WTC11 (cell line): Measurements from ENCODE around the gene NRBF2. TPM values are rescaled to one million over a fixed set of nuclear protein-coding genes. Genes with fewer than 3 reads are reported as not detected.

ENCODE experiments used
- ATAC-seq: fragments of 200-7000 bp; cut with Tn5 transposase; 2 replicates; pipeline ENCODE4 v1.10.0; 2021; ENCODE audit warnings: mild to moderate bottlenecking, moderate library complexity
- CTCF ChIA-PET: fragments of 300-600 bp; sonication (Branson Sonifier 250); formaldehyde crosslinking; loops from one replicate; lab custom pipeline; 2021; ENCODE audit warnings: antibody characterized with exemption; lab: Charles Lee
- POLR2A ChIA-PET: fragments of 350-600 bp; sonication (Branson Sonifier 250); formaldehyde crosslinking; loops from one replicate; lab custom pipeline; 2021; ENCODE audit warnings: antibody characterized with exemption; lab: Charles Lee
- DNase-seq: peaks from one replicate; pipeline ENCODE4 v3.0.0; 2021; ENCODE audit warnings: low spot score
- H3K27ac Mint-ChIP-seq: 2 replicates; pipeline ENCODE4 v1.8.0; 2021; ENCODE audit warnings: mixed read lengths
- H3K27me3 Mint-ChIP-seq: 2 replicates; pipeline ENCODE4 v1.8.0; 2021; ENCODE audit warnings: low read depth, mild to moderate bottlenecking, moderate library complexity, mixed read lengths
- H3K36me3 Mint-ChIP-seq: 2 replicates; pipeline ENCODE4 v1.8.0; 2021; ENCODE audit warnings: mixed read lengths
- H3K4me1 Mint-ChIP-seq: 2 replicates; pipeline ENCODE4 v1.8.0; 2022; ENCODE audit warnings: mixed read lengths
- H3K4me3 Mint-ChIP-seq: 2 replicates; pipeline ENCODE4 v1.8.0; 2021; ENCODE audit warnings: mild to moderate bottlenecking, moderate library complexity, mixed read lengths
- H3K9me3 Mint-ChIP-seq: 2 replicates; pipeline ENCODE4 v1.8.0; 2021; ENCODE audit warnings: mixed read lengths
- CREB1 ChIP-seq: sonication (generic); formaldehyde crosslinking; IDR thresholded peaks from 2 replicates; pipeline ENCODE4 v1.8.0; 2023; ENCODE audit warnings: mild to moderate bottlenecking, missing genetic modification reagents
- ELF4 ChIP-seq: sonication (generic); formaldehyde crosslinking; IDR thresholded peaks from 2 replicates; pipeline ENCODE4 v1.8.1; 2022; ENCODE audit warnings: low read depth, mild to moderate bottlenecking, moderate library complexity, missing genetic modification reagents
- GTF2I ChIP-seq: fragments of 250-450 bp; sonication (Bioruptor Pico); conservative IDR thresholded peaks from 2 replicates; pipeline ENCODE4 v1.4.0; 2021; ENCODE audit warnings: mild to moderate bottlenecking
- PRRX2 ChIP-seq: fragments of 250-450 bp; sonication (Bioruptor Pico); IDR thresholded peaks from 2 replicates; pipeline ENCODE4 v1.8.0; 2021; ENCODE audit warnings: mild to moderate bottlenecking
- RORB ChIP-seq: fragments of 250-450 bp; sonication (Bioruptor Pico); IDR thresholded peaks from 2 replicates; pipeline ENCODE4 v1.9.0; 2021; ENCODE audit warnings: mild to moderate bottlenecking
- SP1 ChIP-seq: sonication (generic); formaldehyde crosslinking; conservative IDR thresholded peaks from 2 replicates; pipeline ENCODE4 v1.8.1; 2022; ENCODE audit warnings: missing genetic modification reagents
- ZNF121 ChIP-seq: sonication (generic); formaldehyde crosslinking; IDR thresholded peaks from 2 replicates; pipeline ENCODE4 v1.8.0; 2023; ENCODE audit warnings: missing genetic modification reagents
- ZNF138 ChIP-seq: sonication (generic); formaldehyde crosslinking; conservative IDR thresholded peaks from 2 replicates; pipeline ENCODE4 v1.8.1; 2022; ENCODE audit warnings: mild to moderate bottlenecking, moderate library complexity, missing genetic modification reagents
- total RNA-seq: library from RNA; stranded (reverse); gene quantifications from 3 replicates; pipeline ENCODE4 v1.2.3, GENCODE V29; 2021
- TF ChIP-seq, protein P1 (sequence below): fragments of 250-450 bp; sonication (Bioruptor Pico); IDR thresholded peaks from 2 replicates; pipeline ENCODE4 v1.9.0; 2021; ENCODE audit warnings: mild to moderate bottlenecking
- TF ChIP-seq, protein P2 (sequence below): fragments of 250-450 bp; sonication (Bioruptor Pico); IDR thresholded peaks from 2 replicates; pipeline ENCODE4 v1.9.0; 2021; ENCODE audit warnings: mild to moderate bottlenecking, borderline replicate concordance
- TF ChIP-seq, protein P3 (sequence below): sonication (generic); formaldehyde crosslinking; IDR thresholded peaks from 2 replicates; pipeline ENCODE4 v1.8.0; 2022; ENCODE audit warnings: mild to moderate bottlenecking, missing genetic modification reagents
- TF ChIP-seq, protein P4 (sequence below): sonication (generic); formaldehyde crosslinking; IDR thresholded peaks from 2 replicates; pipeline ENCODE4 v1.8.1; 2022; ENCODE audit warnings: low read depth, missing genetic modification reagents, borderline replicate concordance
- TF ChIP-seq, protein P5 (sequence below): sonication (generic); formaldehyde crosslinking; IDR thresholded peaks from 2 replicates; pipeline ENCODE4 v1.8.1; 2023; ENCODE audit warnings: mild to moderate bottlenecking, moderate library complexity, missing genetic modification reagents
- TF ChIP-seq, protein P6 (sequence below): sonication (generic); formaldehyde crosslinking; IDR thresholded peaks from 2 replicates; pipeline ENCODE4 v1.8.1; 2022; ENCODE audit warnings: mild to moderate bottlenecking, moderate library complexity, missing genetic modification reagents

NRBF2 gene
- total RNA-seq, 1 experiment from 2014 or later, result 25.9 TPM

DNA sequence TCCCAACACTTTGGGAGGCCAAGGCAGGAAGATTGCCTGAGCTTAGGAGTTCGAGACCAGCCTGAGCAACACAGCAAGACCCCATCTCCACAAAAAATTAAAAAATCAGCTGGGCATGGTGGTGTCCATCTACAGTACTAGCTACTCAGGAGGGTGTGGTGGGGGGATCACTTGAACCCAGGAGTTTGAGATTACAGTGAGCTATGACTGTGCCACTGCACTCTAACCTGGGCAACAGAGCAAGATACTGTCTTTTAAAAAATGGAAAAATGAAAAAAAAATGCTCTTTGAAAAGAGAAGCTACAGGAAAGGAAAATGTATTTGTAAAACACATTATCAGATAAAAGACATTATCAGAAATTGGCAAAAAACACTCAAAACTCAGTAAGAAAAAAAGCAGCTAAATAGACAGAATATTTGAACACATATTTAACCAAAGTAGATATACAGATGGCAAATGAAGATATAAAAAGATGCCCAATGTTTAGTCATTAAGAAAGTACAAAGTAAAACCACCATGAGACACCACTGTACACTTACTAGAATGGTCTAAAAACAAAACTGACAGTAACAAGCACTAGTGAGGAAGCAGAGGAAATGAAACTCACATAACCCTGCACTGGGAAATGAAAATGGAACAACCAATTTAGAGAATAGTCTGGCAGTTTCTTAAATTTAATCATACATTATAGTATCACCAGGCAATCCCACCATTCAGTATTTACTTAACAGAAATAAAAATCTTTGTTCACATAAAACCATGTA is 40.5 kb downstream of the NRBF2 start:
- no peaks in the 10 kb centered on the region for H3K4me1 Mint-ChIP-seq
- ATAC-seq (no peak), DNase-seq (no peak)
- no peak overlapping the region for H3K4me3 Mint-ChIP-seq
- POLR2A ChIA-PET, result no interaction called here
- CTCF ChIA-PET, result no interaction called here
- H3K27me3 Mint-ChIP-seq, result no peaks in the 10 kb centered on the region
- H3K27ac Mint-ChIP-seq, result peak overlapping the region; percentile 52
- no peaks in the 10 kb centered on the region for H3K9me3 Mint-ChIP-seq
- H3K36me3 Mint-ChIP-seq, result peaks cover 82% of the 10 kb centered on the region
- peak; percentile 18; the same call in 1 of the 2 replicates for TF ChIP-seq ZNF121 (CRISPR knock-in tag)
- no peak for TF ChIP-seq SP1
- TF ChIP-seq, all 79 proteins: peak for 1

DNA sequence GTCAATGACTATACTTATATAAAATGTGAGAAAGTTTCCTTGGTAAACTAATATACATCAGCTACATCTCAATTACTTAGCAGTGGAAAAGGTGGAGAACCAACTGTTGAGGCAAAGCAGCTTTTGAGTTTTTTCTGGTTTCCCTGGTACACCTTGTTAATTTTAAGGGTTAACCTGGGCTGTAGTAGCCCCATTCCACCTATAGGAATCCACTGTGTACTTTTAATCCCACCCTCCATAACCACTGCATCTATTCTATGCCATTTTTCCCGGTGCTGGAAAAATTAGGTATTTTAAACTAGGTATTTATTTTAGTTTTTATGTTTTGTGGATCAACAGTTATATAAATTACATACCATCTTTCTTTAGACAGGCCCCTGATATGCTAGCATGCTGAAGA is 42.4 kb downstream of the NRBF2 start:
- CTCF ChIA-PET, result interaction anchor here (0.6 to 1.1 kb wide), 2 partner anchors 9 to 456 kb away, joined by 3 read pairs; no protein-coding TSS in a partner anchor

More for the DNA sequence above, 42.4 kb downstream of the NRBF2 start:
- Mint-ChIP-seq H3K27ac (no peak overlapping the region), H3K4me1 (no peaks in the 10 kb centered on the region), H3K36me3 (peaks cover 84% of the 10 kb centered on the region), H3K27me3 (no peaks in the 10 kb centered on the region), H3K4me3 (no peak overlapping the region), H3K9me3 (no peaks in the 10 kb centered on the region)
- TF ChIP-seq ELF4 (CRISPR knock-in tag) (no peak), GTF2I (CRISPR knock-in tag) (no peak), ZNF138 (CRISPR knock-in tag) (no peak), CREB1 (CRISPR knock-in tag) (no peak), PRRX2 (CRISPR knock-in tag) (no peak), RORB (CRISPR knock-in tag) (no peak)
- TF ChIP-seq, protein P1, sequence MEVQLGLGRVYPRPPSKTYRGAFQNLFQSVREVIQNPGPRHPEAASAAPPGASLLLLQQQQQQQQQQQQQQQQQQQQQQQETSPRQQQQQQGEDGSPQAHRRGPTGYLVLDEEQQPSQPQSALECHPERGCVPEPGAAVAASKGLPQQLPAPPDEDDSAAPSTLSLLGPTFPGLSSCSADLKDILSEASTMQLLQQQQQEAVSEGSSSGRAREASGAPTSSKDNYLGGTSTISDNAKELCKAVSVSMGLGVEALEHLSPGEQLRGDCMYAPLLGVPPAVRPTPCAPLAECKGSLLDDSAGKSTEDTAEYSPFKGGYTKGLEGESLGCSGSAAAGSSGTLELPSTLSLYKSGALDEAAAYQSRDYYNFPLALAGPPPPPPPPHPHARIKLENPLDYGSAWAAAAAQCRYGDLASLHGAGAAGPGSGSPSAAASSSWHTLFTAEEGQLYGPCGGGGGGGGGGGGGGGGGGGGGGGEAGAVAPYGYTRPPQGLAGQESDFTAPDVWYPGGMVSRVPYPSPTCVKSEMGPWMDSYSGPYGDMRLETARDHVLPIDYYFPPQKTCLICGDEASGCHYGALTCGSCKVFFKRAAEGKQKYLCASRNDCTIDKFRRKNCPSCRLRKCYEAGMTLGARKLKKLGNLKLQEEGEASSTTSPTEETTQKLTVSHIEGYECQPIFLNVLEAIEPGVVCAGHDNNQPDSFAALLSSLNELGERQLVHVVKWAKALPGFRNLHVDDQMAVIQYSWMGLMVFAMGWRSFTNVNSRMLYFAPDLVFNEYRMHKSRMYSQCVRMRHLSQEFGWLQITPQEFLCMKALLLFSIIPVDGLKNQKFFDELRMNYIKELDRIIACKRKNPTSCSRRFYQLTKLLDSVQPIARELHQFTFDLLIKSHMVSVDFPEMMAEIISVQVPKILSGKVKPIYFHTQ (CRISPR knock-in tag), result no peak
- TF ChIP-seq, protein P2, sequence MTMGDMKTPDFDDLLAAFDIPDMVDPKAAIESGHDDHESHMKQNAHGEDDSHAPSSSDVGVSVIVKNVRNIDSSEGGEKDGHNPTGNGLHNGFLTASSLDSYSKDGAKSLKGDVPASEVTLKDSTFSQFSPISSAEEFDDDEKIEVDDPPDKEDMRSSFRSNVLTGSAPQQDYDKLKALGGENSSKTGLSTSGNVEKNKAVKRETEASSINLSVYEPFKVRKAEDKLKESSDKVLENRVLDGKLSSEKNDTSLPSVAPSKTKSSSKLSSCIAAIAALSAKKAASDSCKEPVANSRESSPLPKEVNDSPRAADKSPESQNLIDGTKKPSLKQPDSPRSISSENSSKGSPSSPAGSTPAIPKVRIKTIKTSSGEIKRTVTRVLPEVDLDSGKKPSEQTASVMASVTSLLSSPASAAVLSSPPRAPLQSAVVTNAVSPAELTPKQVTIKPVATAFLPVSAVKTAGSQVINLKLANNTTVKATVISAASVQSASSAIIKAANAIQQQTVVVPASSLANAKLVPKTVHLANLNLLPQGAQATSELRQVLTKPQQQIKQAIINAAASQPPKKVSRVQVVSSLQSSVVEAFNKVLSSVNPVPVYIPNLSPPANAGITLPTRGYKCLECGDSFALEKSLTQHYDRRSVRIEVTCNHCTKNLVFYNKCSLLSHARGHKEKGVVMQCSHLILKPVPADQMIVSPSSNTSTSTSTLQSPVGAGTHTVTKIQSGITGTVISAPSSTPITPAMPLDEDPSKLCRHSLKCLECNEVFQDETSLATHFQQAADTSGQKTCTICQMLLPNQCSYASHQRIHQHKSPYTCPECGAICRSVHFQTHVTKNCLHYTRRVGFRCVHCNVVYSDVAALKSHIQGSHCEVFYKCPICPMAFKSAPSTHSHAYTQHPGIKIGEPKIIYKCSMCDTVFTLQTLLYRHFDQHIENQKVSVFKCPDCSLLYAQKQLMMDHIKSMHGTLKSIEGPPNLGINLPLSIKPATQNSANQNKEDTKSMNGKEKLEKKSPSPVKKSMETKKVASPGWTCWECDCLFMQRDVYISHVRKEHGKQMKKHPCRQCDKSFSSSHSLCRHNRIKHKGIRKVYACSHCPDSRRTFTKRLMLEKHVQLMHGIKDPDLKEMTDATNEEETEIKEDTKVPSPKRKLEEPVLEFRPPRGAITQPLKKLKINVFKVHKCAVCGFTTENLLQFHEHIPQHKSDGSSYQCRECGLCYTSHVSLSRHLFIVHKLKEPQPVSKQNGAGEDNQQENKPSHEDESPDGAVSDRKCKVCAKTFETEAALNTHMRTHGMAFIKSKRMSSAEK (CRISPR knock-in tag), result no peak
- TF ChIP-seq, protein P3, sequence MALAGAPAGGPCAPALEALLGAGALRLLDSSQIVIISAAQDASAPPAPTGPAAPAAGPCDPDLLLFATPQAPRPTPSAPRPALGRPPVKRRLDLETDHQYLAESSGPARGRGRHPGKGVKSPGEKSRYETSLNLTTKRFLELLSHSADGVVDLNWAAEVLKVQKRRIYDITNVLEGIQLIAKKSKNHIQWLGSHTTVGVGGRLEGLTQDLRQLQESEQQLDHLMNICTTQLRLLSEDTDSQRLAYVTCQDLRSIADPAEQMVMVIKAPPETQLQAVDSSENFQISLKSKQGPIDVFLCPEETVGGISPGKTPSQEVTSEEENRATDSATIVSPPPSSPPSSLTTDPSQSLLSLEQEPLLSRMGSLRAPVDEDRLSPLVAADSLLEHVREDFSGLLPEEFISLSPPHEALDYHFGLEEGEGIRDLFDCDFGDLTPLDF (CRISPR knock-in tag), result no peak
- TF ChIP-seq, protein P4, sequence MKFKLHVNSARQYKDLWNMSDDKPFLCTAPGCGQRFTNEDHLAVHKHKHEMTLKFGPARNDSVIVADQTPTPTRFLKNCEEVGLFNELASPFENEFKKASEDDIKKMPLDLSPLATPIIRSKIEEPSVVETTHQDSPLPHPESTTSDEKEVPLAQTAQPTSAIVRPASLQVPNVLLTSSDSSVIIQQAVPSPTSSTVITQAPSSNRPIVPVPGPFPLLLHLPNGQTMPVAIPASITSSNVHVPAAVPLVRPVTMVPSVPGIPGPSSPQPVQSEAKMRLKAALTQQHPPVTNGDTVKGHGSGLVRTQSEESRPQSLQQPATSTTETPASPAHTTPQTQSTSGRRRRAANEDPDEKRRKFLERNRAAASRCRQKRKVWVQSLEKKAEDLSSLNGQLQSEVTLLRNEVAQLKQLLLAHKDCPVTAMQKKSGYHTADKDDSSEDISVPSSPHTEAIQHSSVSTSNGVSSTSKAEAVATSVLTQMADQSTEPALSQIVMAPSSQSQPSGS (CRISPR knock-in tag), result no peak
- TF ChIP-seq, protein P5, sequence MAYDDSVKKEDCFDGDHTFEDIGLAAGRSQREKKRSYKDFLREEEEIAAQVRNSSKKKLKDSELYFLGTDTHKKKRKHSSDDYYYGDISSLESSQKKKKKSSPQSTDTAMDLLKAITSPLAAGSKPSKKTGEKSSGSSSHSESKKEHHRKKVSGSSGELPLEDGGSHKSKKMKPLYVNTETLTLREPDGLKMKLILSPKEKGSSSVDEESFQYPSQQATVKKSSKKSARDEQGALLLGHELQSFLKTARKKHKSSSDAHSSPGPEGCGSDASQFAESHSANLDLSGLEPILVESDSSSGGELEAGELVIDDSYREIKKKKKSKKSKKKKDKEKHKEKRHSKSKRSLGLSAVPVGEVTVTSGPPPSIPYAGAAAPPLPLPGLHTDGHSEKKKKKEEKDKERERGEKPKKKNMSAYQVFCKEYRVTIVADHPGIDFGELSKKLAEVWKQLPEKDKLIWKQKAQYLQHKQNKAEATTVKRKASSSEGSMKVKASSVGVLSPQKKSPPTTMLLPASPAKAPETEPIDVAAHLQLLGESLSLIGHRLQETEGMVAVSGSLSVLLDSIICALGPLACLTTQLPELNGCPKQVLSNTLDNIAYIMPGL (CRISPR knock-in tag), result no peak
- TF ChIP-seq, protein P6, sequence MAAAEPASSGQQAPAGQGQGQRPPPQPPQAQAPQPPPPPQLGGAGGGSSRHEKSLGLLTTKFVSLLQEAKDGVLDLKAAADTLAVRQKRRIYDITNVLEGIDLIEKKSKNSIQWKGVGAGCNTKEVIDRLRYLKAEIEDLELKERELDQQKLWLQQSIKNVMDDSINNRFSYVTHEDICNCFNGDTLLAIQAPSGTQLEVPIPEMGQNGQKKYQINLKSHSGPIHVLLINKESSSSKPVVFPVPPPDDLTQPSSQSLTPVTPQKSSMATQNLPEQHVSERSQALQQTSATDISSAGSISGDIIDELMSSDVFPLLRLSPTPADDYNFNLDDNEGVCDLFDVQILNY, result no peak
- POLR2A ChIA-PET, result no interaction called here
- DNase-seq (no peak), ATAC-seq (peak; percentile 51)
